HCT116 (cell line): ENCODE data around the gene ZBTB7C. TPM values are rescaled to one million over a fixed set of nuclear protein-coding genes. Genes with fewer than 3 reads are reported as not detected.

Source experiments
- ATAC-seq: fragments of 200-7000 bp; cut with Tn5 transposase; 2 replicates; pipeline ENCODE4 v1.9.1; 2020; ENCODE audit warnings: mild to moderate bottlenecking, moderate library complexity
- BruUV-seq: library from RNA; stranded (reverse); fragments of 400-500 nt; replicated peaks from 2 replicates; lab custom pipeline; 2021; lab: Mats Ljungman, UMichigan
- CTCF ChIA-PET: fragments of 300-600 bp; sonication (Branson Sonifier 250); formaldehyde crosslinking; loops from one replicate; lab custom pipeline; 2021; ENCODE audit warnings: antibody characterized with exemption; lab: Charles Lee
- POLR2A ChIA-PET: fragments of 300-600, 350-600 bp; sonication (Branson Sonifier 250); formaldehyde crosslinking; loops from one replicate; lab custom pipeline; 2021; ENCODE audit warnings: antibody characterized with exemption; lab: Charles Lee
- RAD21 ChIA-PET, 2 experiments: fragments of 300-600 bp; sonication (Branson Sonifier 250); formaldehyde crosslinking; loops; one replicate each; lab custom pipeline; 2023; ENCODE audit warnings: low total read pairs in 2 of 2; ENCODE audit not compliant: uncharacterized antibody in 2 of 2, unreplicated experiment in 2 of 2, low non-redundant PET in 1 of 2; lab: Charles Lee
- DNase-seq: peaks from one replicate; pipeline ENCODE4 v3.0.0-alpha.2; 2010; ENCODE audit warnings: low read depth, low spot score
- H2AFZ ChIP-seq: fragments of 200-600 bp; shearing (Covaris generic), sonication (generic); 2 replicates; pipeline ENCODE4 v1.6.1; 2017; ENCODE audit warnings: low read depth, mixed run types, mixed read lengths, antibody characterized with exemption, low read length; ENCODE audit not compliant: poor library complexity, severe bottlenecking
- H3K27ac ChIP-seq: 2 replicates; pipeline ENCODE4 v1.5.1; 2012; ENCODE audit warnings: low read depth, low read length
- H3K27me3 ChIP-seq: fragments of 200-600 bp; sonication (generic); 2 replicates; pipeline ENCODE4 v1.6.1; 2016; ENCODE audit warnings: mixed run types, low read length, mixed read lengths; ENCODE audit not compliant: insufficient read depth
- H3K36me3 ChIP-seq, 2 experiments: fragments of 200-500 bp in 1 of 2; fragments of 200-600 bp in 1 of 2; sonication (Bioruptor generic) in 1 of 2; sonication (generic) in 1 of 2; 2 replicates each; pipeline versions ENCODE4 v1.5.1 to v1.6.1; 2014 to 2016; ENCODE audit warnings: low read length in 2 of 2, inconsistent platforms in 1 of 2, mixed read lengths in 1 of 2, mixed run types in 1 of 2; ENCODE audit not compliant: insufficient read depth in 2 of 2, control insufficient read depth in 1 of 2
- H3K4me1 ChIP-seq, 2 experiments: fragments of 200-600 bp in 1 of 2; sonication (generic) in 1 of 2; 2 replicates each; pipeline versions ENCODE4 v1.5.1 to v1.6.1; 2012 to 2017; ENCODE audit warnings: low read length in 2 of 2, inconsistent platforms in 1 of 2, mild to moderate bottlenecking in 1 of 2, mixed read lengths in 1 of 2, mixed run types in 1 of 2, moderate library complexity in 1 of 2; ENCODE audit not compliant: insufficient read depth in 2 of 2, control insufficient read depth in 1 of 2
- H3K4me2 ChIP-seq: fragments of 200-600 bp; sonication (generic); 2 replicates; pipeline ENCODE4 v1.6.1; 2017; ENCODE audit warnings: mixed run types, low read length, mixed read lengths
- H3K4me3 ChIP-seq, 2 experiments: fragments of 200-600 bp in 1 of 2; sonication (generic) in 1 of 2; replicated peaks in 1 of 2; 2 replicates each; pipeline ENCODE4 v1.5.1; 2011 to 2016; ENCODE audit warnings: low read length in 2 of 2, control low read depth in 1 of 2, low read depth in 1 of 2, mild to moderate bottlenecking in 1 of 2, mixed read lengths in 1 of 2, mixed run types in 1 of 2
- H3K79me2 ChIP-seq: fragments of 200-600 bp; sonication (generic); 2 replicates; pipeline ENCODE4 v1.6.1; 2017; ENCODE audit warnings: mild to moderate bottlenecking, mixed run types, low read length, moderate library complexity, mixed read lengths; ENCODE audit not compliant: insufficient read depth
- H3K9ac ChIP-seq: fragments of 200-600 bp; sonication (generic); 2 replicates; pipeline ENCODE4 v1.6.1; 2016; ENCODE audit warnings: low read length, mixed read lengths
- H3K9me2 ChIP-seq: fragments of 200-600 bp; sonication (generic), shearing (Covaris generic); 2 replicates; pipeline ENCODE4 v1.6.1; 2017; ENCODE audit warnings: mixed run types, mild to moderate bottlenecking, moderate library complexity; ENCODE audit not compliant: insufficient read depth
- H3K9me3 ChIP-seq, 2 experiments: fragments of 200-500 bp in 1 of 2; fragments of 200-600 bp in 1 of 2; sonication (Bioruptor generic) in 1 of 2; sonication (generic) in 1 of 2; 2 replicates each; pipeline ENCODE4 v1.6.1; 2014 to 2017; ENCODE audit warnings: low read length in 2 of 2, mixed read lengths in 2 of 2, inconsistent platforms in 1 of 2, low read depth in 1 of 2, mild to moderate bottlenecking in 1 of 2, mixed run types in 1 of 2, moderate library complexity in 1 of 2; ENCODE audit not compliant: control insufficient read depth in 1 of 2, insufficient read depth in 1 of 2
- H4K20me1 ChIP-seq: fragments of 200-600 bp; sonication (generic), shearing (Covaris generic); 2 replicates; pipeline ENCODE4 v1.6.1; 2017; ENCODE audit warnings: mixed run types, mild to moderate bottlenecking, moderate library complexity; ENCODE audit not compliant: insufficient read depth
- CEBPB ChIP-seq: IDR thresholded peaks from 2 replicates; pipeline ENCODE4 v1.6.1; 2012; ENCODE audit warnings: low read depth
- EGR1 ChIP-seq: IDR thresholded peaks from 2 replicates; pipeline ENCODE4 v1.6.1; 2012; ENCODE audit warnings: low read depth
- EZH2 ChIP-seq: fragments of 200-600 bp; sonication (generic); IDR thresholded peaks from 2 replicates; pipeline ENCODE4 v1.6.1; 2017; ENCODE audit warnings: antibody characterized with exemption, mixed run types
- FOSL1 ChIP-seq: IDR thresholded peaks from 2 replicates; pipeline ENCODE4 v1.6.1; 2012; ENCODE audit warnings: low read depth
- JUND ChIP-seq: IDR thresholded peaks from 2 replicates; pipeline ENCODE4 v1.6.1; 2012
- POLR2AphosphoS5 ChIP-seq: IDR thresholded peaks from 2 replicates; pipeline ENCODE4 v1.6.1; 2011; ENCODE audit warnings: mild to moderate bottlenecking, low read depth, low read length, moderate library complexity
- RAD21 ChIP-seq: IDR thresholded peaks from 2 replicates; pipeline ENCODE4 v1.6.1; 2012; ENCODE audit warnings: low read depth, mild to moderate bottlenecking
- TCF7L2 ChIP-seq: IDR thresholded peaks from 2 replicates; pipeline ENCODE4 v1.7.0; 2011; ENCODE audit warnings: borderline replicate concordance, inconsistent platforms; ENCODE audit not compliant: insufficient read depth, insufficient read length; ENCODE audit errors: extremely low read depth
- ZBTB33 ChIP-seq: IDR thresholded peaks from 2 replicates; pipeline ENCODE4 v1.6.1; 2011; ENCODE audit warnings: mild to moderate bottlenecking, low read length, moderate library complexity; ENCODE audit not compliant: insufficient replicate concordance; ENCODE audit errors: extremely low read depth
- intact Hi-C: fragments of 100-400 bp; cut with micrococcal nuclease; formaldehyde crosslinking; loops from 2 replicates; pipeline ENCODE4 v1.10.0; 2022
- total RNA-seq: library from RNA; stranded (reverse); gene quantifications from one replicate; pipeline ENCODE4 v1.2.1, GENCODE V29; 2021; ENCODE audit not compliant: unreplicated experiment
- TF ChIP-seq, protein P1 (sequence below): IDR thresholded peaks from 2 replicates; pipeline ENCODE4 v1.6.1; 2012
- TF ChIP-seq, protein P2 (sequence below): IDR thresholded peaks from 2 replicates; pipeline ENCODE4 v1.6.1; 2012

ZBTB7C gene
- total RNA-seq, 1 experiment from 2014 or later, result 0.37 TPM

DNA sequence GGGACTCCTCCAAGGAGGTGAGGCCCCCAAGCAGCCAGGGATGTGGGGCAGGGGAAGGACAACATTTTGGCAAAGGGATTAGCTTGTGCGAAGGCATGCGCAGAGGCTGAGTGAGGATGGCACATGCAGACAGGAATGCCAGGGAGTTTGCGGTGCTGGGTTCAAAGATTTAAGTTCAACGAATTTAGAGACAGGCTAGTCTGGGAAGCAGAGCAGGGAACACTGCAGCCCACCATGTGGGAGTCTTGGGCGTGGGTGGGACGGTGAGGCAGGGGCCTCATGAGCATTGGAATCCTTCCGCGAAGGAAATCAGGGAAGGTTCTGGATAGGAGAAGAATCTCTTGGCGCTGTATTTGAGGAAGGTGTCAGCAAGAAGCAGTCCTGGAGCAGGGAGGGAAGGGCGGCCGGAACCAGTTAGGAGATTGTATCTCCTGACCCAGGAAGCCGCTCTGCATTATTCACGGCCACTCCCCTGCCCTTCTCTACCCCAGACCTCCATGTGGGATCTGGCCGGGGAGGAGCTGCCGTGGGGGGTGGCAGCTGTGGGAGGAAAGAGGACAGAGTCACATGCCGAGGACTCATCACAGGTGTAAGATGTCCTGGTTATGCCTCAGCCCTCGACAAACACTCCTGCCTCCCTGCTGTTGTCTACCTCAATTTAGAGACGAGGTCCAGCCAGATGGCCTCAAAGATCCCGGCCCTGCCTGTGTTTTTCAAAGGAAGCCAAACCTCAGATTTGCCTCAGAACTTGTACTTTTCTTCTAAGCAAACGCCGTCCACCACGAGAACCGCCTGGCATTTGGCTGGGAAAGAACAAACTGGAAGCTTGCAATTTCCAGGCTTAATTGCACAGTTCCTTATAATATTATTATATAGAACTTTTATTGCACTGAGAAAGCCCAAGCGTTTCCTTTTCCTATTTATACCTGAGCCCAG, 355.0 kb downstream of the ZBTB7C start:
- no peaks in the 10 kb centered on the region for H3K9me3 ChIP-seq
- no peaks in the 10 kb centered on the region for H3K36me3 ChIP-seq
- H4K20me1 ChIP-seq, result no peaks in the 10 kb centered on the region
- TF ChIP-seq RAD21, result no peak
- TF ChIP-seq, protein P1, sequence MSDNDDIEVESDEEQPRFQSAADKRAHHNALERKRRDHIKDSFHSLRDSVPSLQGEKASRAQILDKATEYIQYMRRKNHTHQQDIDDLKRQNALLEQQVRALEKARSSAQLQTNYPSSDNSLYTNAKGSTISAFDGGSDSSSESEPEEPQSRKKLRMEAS, result no peak
- no peak for TF ChIP-seq ZBTB33
- no peak for TF ChIP-seq EGR1
- no peak overlapping the region for H3K4me3 ChIP-seq
- POLR2A ChIA-PET, result no interaction called here
- CTCF ChIA-PET, result no interaction called here
- no peaks in the 10 kb centered on the region for H3K79me2 ChIP-seq
- intact Hi-C loops, result no loop called here
- H3K27ac ChIP-seq, result no peak overlapping the region
- RAD21 ChIA-PET, result no interaction called here
- no peak overlapping the region for H3K4me2 ChIP-seq
- peaks cover 0 to 8% of the 10 kb centered on the region in 2 experiments; a peak in 2 of 4 replicates for H3K4me1 ChIP-seq
- H3K27me3 ChIP-seq, result peaks cover 26% of the 10 kb centered on the region
- ATAC-seq (no peak), DNase-seq (no peak)
- H2AFZ ChIP-seq, result no peak overlapping the region
- no TSS peak for BruUV-seq
- H3K9ac ChIP-seq, result no peak overlapping the region
- H3K9me2 ChIP-seq, result no peaks in the 10 kb centered on the region

GRCh38 chr18:48052842-48053241, 356.3 kb downstream of the ZBTB7C start:
- Histone ChIP-seq H3K79me2 (no peaks in the 10 kb centered on the region), H3K4me3 (no peak overlapping the region), H3K9me2 (no peaks in the 10 kb centered on the region), H3K4me2 (no peak overlapping the region), H4K20me1 (no peaks in the 10 kb centered on the region), H3K4me1 (peaks cover 0 to 8% of the 10 kb centered on the region in 2 experiments; a peak in 2 of 4 replicates), H3K27ac (no peak overlapping the region), H3K36me3 (no peaks in the 10 kb centered on the region), H3K9me3 (no peaks in the 10 kb centered on the region), H3K27me3 (peaks cover 36% of the 10 kb centered on the region), H3K9ac (no peak overlapping the region), H2AFZ (no peak overlapping the region)
- DNase-seq (no peak), ATAC-seq (no peak)
- ChIA-PET RAD21 (no interaction called here), POLR2A (no interaction called here), CTCF (no interaction called here)
- intact Hi-C loops, result no loop called here
- BruUV-seq, result no TSS peak
- TF ChIP-seq TCF7L2, result no peak
- TF ChIP-seq CEBPB, result no peak
- TF ChIP-seq EZH2, result no peak
- no peak for TF ChIP-seq JUND
- TF ChIP-seq FOSL1, result no peak
- TF ChIP-seq ZBTB33, result no peak
- no peak for TF ChIP-seq POLR2AphosphoS5
- TF ChIP-seq, protein P2, sequence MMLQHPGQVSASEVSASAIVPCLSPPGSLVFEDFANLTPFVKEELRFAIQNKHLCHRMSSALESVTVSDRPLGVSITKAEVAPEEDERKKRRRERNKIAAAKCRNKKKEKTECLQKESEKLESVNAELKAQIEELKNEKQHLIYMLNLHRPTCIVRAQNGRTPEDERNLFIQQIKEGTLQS, result no peak
